Ascending aorta (tissue), 2 donors: ENCODE results near the gene NFKB1. TPM values are rescaled to one million over a fixed set of nuclear protein-coding genes. Genes with fewer than 3 reads are reported as not detected.

Experiments
- DNase-seq, 2 donors: peaks; one replicate each; pipeline ENCODE4 v3.0.0-alpha.2; 2019; ENCODE audit warnings: low spot score in 2 of 2
- H3K27ac ChIP-seq, 2 donors: fragments of 200-600 bp; sonication (generic); one replicate each; pipeline ENCODE4 v1.5.1; 2016 to 2017; ENCODE audit warnings: mild to moderate bottlenecking in 1 of 2
- H3K27me3 ChIP-seq: fragments of 200-600 bp; sonication (generic); one replicate; pipeline ENCODE4 v1.5.1; 2017
- H3K36me3 ChIP-seq, 2 donors: fragments of 200-600 bp; sonication (generic); one replicate each; pipeline ENCODE4 v1.5.1; 2016
- H3K4me1 ChIP-seq, 2 donors: fragments of 200-600 bp; sonication (generic); one replicate each; pipeline ENCODE4 v1.5.1; 2016 to 2017; ENCODE audit warnings: mild to moderate bottlenecking in 1 of 2
- H3K4me3 ChIP-seq, 2 donors: fragments of 200-600 bp; sonication (generic); one replicate each; pipeline ENCODE4 v1.5.1; 2016 to 2017; ENCODE audit warnings: mild to moderate bottlenecking in 1 of 2
- H3K9me3 ChIP-seq, 2 donors: fragments of 200-600 bp; sonication (generic); one replicate each; pipeline ENCODE4 v1.5.1; 2016
- CTCF ChIP-seq, 3 experiments: fragments of 200-600 bp in 2 of 3; fragments of 450-650 bp in 1 of 3; sonication (generic) in 2 of 3; IDR thresholded peaks; one replicate each; pipeline ENCODE4 v1.5.1; 2016 to 2019; ENCODE audit warnings: antibody characterized with exemption in 3 of 3, mild to moderate bottlenecking in 1 of 3, moderate library complexity in 1 of 3
- intact Hi-C: fragments of 100-400 bp; cut with DNase I; formaldehyde crosslinking; loops from one replicate; pipeline ENCODE4 v1.15.1; 2023
- total RNA-seq: library from RNA; depleted of rRNA; stranded (reverse); fragments of >200 nt; gene quantifications from one replicate; pipeline ENCODE4 v1.1.0, GENCODE V29; 2016

Gene NFKB1
- total RNA-seq, 1 donor from 2014 or later: 34.5 TPM

GRCh38 chr4:102598762-102599374 lies 97.7 kb downstream of the NFKB1 start:
- no peak for TF ChIP-seq CTCF (IDR thresholded peaks at IDR 0.05)
- DNase-seq: no peak
- Histone ChIP-seq H3K4me1 (no peaks in the 10 kb centered on the region), H3K27ac (no peak overlapping the region), H3K9me3 (no peaks in the 10 kb centered on the region), H3K27me3 (no peaks in the 10 kb centered on the region), H3K4me3 (no peak overlapping the region), H3K36me3 (peaks cover 40 to 85% of the 10 kb centered on the region in 2 donors)
- intact Hi-C loops: no loop called here

GRCh38 chr4:102599455-102599854 lies 98.3 kb downstream of the NFKB1 start:
- Histone ChIP-seq H3K27ac (no peak overlapping the region), H3K4me1 (no peaks in the 10 kb centered on the region), H3K4me3 (no peak overlapping the region), H3K9me3 (no peaks in the 10 kb centered on the region), H3K27me3 (no peaks in the 10 kb centered on the region), H3K36me3 (peaks cover 37 to 86% of the 10 kb centered on the region in 2 donors)
- DNase-seq: no peak
- TF ChIP-seq CTCF (IDR thresholded peaks at IDR 0.05): no peak
- intact Hi-C loops: no loop called here

- Histone ChIP-seq H3K27me3 (no peaks in the 10 kb centered on the region), H3K27ac (no peak overlapping the region), H3K4me1 (no peaks in the 10 kb centered on the region), H3K9me3 (no peaks in the 10 kb centered on the region), H3K36me3 (peaks cover 38 to 83% of the 10 kb centered on the region in 2 donors), H3K4me3 (no peak overlapping the region)
- intact Hi-C loops: no loop called here
- TF ChIP-seq CTCF (IDR thresholded peaks at IDR 0.05): no peak
- DNase-seq: no peak
Observed at GRCh38 chr4:102599886-102600285, 98.7 kb downstream of the NFKB1 start.

- no peak overlapping the region for H3K4me3 ChIP-seq
- H3K36me3 ChIP-seq: peaks cover 43 to 82% of the 10 kb centered on the region in 2 donors
- TF ChIP-seq CTCF (IDR thresholded peaks at IDR 0.05): no peak
- H3K27me3 ChIP-seq: no peaks in the 10 kb centered on the region
- no peak overlapping the region for H3K27ac ChIP-seq
- H3K9me3 ChIP-seq: no peaks in the 10 kb centered on the region
- no peaks in the 10 kb centered on the region for H3K4me1 ChIP-seq
- DNase-seq: no peak
- intact Hi-C loops: no loop called here
Observed at GRCh38 chr4:102600689-102601088, 99.5 kb downstream of the NFKB1 start.

GRCh38 chr4:102601586-102602227 lies 100.5 kb downstream of the NFKB1 start:
- no peak for DNase-seq
- Histone ChIP-seq H3K27me3 (no peaks in the 10 kb centered on the region), H3K4me1 (no peaks in the 10 kb centered on the region), H3K9me3 (no peaks in the 10 kb centered on the region), H3K4me3 (no peak overlapping the region), H3K27ac (no peak overlapping the region), H3K36me3 (peaks cover 36 to 81% of the 10 kb centered on the region in 2 donors)
- intact Hi-C loops: no loop called here
- no peak for TF ChIP-seq CTCF (IDR thresholded peaks at IDR 0.05)
